GM10266 (cell line): Measurements from ENCODE around the gene HDAC7.

Experiments used
- DNase-seq: peaks from one replicate; pipeline ENCODE4 v3.0.0; 2012; ENCODE audit errors: extremely low spot score
- CTCF ChIP-seq: IDR thresholded peaks from 2 replicates; pipeline ENCODE4 v1.5.1; 2012; ENCODE audit warnings: mild to moderate bottlenecking, low read depth; ENCODE audit not compliant: control insufficient read depth, insufficient read depth; ENCODE audit errors: missing control alignments

The HDAC7 gene

GRCh38 chr12:47791351-47791746 lies 28.4 kb downstream of the HDAC7 start:
- no peak for TF ChIP-seq CTCF
- DNase-seq = no peak

GRCh38 chr12:47790676-47791350 lies 28.9 kb downstream of the HDAC7 start:
- no peak for DNase-seq
- TF ChIP-seq CTCF = no peak

GRCh38 chr12:47789712-47790489 lies 29.8 kb downstream of the HDAC7 start:
- DNase-seq = no peak
- TF ChIP-seq CTCF = no peak

GRCh38 chr12:47789141-47789540 lies 30.6 kb downstream of the HDAC7 start:
- TF ChIP-seq CTCF = no peak

GRCh38 chr12:47787596-47788319 lies 31.9 kb downstream of the HDAC7 start:
- DNase-seq = no peak
- no peak for TF ChIP-seq CTCF

More at GRCh38 chr12:47789141-47789540, 30.6 kb downstream of the HDAC7 start:
- DNase-seq = no peak

- TF ChIP-seq CTCF = no peak
- DNase-seq = no peak
Measured at GRCh38 chr12:47786662-47787280, 32.9 kb downstream of the HDAC7 start.
